C4-2B (cell line): Measurements from ENCODE around the gene NID2.

Experiments used
- ZFX ChIP-seq: fragments of 450-650 bp; IDR thresholded peaks from 2 replicates; pipeline ENCODE4 v1.6.1; 2017
- TF ChIP-seq, protein P1 (sequence below): fragments of 450-650 bp; conservative IDR thresholded peaks from 2 replicates; pipeline ENCODE4 v1.5.1; 2017; ENCODE audit warnings: mild to moderate bottlenecking

DNA sequence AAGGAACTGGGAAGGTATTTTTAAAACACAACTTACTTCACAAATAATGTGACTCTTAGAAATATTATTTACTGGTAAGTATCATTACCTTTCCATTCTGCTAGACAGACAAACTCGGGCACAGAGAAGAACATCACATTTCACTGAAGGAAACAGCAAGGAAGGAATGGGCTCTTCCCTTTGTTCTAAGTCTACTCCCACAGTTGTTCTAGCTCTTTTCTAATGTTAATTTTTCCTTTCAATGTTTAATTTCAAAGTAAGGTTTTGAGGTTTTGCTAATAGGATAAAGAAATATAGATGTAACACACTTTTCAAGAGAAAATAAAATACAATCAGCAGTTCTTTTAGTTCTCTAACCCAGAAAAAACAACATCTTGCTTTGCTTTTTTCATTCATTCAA, 7.0 kb downstream of the NID2 start:
- TF ChIP-seq, protein P1, sequence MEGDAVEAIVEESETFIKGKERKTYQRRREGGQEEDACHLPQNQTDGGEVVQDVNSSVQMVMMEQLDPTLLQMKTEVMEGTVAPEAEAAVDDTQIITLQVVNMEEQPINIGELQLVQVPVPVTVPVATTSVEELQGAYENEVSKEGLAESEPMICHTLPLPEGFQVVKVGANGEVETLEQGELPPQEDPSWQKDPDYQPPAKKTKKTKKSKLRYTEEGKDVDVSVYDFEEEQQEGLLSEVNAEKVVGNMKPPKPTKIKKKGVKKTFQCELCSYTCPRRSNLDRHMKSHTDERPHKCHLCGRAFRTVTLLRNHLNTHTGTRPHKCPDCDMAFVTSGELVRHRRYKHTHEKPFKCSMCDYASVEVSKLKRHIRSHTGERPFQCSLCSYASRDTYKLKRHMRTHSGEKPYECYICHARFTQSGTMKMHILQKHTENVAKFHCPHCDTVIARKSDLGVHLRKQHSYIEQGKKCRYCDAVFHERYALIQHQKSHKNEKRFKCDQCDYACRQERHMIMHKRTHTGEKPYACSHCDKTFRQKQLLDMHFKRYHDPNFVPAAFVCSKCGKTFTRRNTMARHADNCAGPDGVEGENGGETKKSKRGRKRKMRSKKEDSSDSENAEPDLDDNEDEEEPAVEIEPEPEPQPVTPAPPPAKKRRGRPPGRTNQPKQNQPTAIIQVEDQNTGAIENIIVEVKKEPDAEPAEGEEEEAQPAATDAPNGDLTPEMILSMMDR = no peak
- TF ChIP-seq ZFX = no peak
